Epidermal melanocyte (primary cell): ENCODE measurements around the gene AMOTL1.
"Not testable (repeated sequence)": the region's sequence is repeated elsewhere in the genome, so short reads cannot be mapped to it uniquely, and the experiment has no call there.

Source experiments
- DNase-seq: peaks from one replicate; pipeline ENCODE4 v3.0.0; 2011; ENCODE audit warnings: low spot score; ENCODE audit not compliant: insufficient read length

AMOTL1 gene

DNA sequence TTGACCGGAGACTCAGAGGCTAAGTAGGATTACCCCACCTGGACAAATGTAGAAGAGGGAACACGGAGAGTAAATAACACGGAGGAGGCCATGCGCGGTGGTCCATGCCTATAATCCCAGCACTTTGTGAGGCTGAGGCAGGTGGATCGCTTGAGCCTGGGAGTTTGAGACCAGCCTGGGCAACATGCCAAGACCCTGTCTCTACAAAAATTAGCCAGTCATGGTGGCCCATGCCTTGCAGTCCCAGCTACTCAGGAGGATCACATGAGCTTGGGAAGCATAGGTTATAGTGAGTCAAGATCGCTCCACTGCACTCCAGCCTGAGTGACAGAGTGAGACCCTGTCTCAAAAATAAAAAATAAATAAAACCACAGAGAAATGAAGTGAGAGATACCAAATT, 53.9 kb downstream of the AMOTL1 start:
- DNase-seq = no peak

DNA sequence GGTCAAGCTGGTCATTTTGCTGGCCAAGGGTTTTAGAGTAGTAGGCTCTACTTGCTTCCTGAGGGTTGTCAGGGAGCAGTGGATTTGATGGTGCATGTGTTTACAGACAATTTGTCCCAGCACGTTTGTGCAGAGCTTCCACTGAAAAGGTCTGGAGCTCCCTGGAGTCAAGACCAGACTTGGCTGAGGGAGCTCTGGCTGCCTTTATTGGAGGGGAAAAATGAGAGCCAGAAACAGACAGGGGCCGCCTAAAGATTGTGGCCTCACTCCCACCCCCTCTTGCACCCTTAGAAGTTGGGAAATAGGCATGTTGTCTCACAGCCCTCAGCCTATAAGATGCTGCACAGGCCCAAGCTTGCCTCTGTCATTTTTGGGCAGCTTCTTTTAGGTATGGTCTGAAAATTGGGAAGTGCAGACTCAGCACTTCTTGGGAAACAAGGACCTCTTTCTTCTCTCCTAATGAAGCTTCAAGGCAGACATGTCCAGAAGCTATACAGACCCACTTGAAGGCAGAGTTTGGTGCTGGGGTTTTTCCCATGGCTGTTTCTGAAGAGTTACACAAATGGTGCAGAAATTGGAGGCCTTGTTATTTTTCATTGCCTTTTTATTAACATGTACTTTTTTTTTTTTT, 55.1 kb downstream of the AMOTL1 start:
- DNase-seq = no peak

DNA sequence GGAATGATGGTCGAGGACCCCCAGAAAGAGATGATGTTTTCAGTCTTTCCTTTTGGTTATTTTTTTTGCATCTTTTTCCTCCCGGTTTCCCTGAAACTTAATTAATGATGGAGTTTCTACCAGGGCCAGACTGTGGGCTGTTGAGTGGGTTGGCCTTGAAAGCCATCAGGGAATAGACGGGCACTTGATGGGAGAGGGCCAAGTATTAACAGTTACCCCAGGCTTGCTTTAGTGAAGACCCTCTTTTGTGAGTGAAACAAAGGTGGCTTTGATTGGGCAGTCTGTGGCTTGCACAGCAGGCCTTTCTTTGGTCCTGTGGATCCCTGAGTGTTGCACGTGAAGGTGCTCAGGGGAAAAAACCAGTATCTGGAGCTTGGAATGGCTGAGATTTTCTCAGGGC, 56.9 kb downstream of the AMOTL1 start:
- DNase-seq = no peak

DNA sequence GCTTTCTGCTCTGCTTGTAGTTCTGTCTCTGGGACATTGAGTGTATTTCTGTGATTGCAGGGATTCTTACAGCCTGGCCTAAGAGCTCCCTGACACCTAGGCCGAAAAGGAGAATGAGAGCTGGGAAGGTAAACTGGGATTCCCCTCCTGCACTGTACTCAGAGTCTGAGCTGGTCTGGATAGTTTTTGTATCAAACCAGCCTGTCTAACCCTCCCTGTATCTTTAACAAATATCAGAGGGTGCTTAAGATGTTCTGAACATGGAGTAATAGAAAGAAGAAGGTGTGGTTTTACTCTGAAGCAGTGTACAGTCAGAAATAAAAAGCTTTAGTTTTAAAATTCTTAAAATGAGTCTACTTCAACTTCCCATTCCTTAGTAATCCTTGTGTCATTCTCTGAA, 57.3 kb downstream of the AMOTL1 start:
- DNase-seq = no peak

DNA sequence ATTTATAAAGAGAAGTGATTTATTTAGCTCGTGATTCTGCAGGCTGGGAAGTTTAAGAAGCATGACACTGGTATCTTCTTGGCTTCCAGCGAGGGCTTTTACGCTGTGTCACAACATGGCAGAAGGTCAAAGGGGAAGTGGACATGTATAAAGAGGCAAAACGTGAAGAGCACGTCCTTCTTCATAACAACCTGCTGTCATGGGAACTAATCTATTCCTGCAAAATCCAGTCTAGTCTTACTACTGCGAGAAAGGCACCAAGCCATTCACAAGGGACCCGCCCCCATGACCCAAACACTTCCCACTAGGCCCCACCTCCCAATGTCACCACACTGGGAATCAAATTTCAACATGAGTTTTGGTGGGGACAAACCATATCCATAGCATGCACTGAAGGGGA, 58.3 kb downstream of the AMOTL1 start:
- DNase-seq = no peak

DNA sequence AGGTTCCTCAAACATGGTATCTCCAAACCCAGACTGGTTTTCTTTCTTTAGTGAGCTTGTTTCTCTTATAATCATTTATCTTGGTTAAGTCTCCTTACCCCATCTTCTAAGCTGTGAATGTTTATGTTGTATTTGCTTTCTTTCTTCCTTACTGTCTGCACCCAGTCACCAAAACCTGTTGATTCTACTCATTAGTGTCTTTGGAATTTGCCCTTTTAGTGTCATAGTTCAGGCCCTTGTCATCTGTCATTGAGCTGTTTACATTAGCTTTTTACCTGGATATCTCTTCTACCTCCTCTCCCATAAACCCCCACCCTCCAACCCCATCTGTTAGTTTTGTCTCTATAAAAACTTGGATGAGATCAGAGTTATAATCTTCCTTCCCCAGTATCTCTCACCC, 59.9 kb downstream of the AMOTL1 start:
- DNase-seq = no peak

DNA sequence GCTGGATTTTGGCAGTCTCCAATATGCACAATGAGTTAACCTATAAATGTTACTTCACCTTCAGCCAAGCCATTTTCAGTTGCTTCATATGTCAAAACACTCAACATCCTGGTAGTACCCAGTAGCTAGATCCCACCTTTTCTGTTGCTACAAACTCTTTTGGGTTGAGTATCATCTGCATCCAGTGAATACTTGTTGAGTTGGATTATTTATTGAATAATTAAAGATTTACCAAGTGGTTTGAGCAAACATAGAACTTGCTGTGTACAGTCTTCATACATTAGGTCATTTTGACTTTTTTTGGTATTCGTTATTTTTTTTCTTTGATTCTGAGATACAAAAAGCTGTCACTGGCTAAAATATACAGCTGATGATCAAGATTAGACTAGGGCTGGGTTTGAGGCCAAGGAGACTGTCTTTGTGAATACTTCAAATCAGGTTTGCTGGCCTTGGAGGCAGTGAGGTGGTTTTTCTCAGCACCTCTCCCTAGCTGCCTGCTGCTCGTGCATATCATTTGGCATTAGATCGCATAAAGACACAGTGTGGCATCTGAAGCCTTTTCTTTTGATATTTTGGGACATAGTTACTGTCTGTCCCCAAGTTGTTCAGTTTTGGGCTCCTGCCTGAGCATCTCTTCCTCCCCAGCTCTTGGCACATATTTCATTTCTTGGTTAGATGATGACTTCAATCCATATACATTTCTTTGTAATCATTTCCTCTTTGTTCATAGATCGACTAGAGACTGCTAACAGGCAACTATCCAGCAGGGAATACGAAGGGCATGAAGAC, 62.8 kb downstream of the AMOTL1 start:
- DNase-seq = no peak

DNA sequence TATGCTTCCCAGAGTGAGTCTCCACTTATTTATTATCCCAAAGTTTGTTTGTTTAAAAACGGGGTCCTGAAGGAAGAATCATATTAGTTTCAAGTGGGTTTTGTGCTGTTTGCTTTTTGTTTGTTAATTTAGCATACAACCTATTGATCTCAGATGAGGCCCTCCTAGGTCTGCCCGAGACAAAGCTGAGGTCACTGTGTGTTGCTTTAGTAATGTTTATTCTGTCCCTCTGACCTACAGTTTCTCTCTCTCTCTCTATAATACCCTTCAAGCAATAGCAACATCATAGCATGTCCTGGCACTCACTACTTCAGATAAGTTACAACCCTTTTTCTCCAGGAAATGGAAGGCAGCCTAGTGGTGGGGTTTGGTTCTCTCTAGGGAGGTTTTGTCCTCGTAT, 63.4 kb downstream of the AMOTL1 start:
- DNase-seq = no peak

DNA sequence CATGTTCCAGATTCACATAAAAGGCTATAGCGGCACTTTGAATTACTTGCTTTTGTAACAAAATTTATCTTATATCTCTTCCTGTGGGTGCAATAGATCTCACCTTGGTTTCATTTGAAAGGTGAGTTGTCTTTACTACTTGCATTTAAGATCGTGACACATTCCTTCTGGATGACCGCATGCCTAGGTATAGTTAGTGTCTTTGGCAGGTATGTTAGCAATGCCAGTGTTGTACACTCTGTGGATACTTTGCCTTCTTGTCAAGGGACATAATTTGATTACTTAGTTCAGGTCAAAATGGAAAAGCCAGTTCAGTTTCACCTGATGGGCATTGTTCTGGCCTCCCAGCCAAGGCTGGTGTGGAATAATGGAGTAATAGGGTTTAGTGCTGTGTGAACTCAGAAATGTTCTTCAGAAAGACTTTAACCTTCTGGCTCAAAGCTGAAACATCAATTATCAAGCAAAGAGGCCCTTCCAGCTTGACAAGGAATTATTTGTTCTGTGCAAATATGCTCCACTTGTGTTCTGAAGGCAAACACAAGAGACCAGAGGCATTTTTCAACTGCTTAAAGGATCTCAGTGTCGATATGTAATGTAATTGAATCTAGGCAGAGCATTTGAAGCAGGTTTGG, 64.6 kb downstream of the AMOTL1 start:
- peak; percentile 42 for DNase-seq

DNA sequence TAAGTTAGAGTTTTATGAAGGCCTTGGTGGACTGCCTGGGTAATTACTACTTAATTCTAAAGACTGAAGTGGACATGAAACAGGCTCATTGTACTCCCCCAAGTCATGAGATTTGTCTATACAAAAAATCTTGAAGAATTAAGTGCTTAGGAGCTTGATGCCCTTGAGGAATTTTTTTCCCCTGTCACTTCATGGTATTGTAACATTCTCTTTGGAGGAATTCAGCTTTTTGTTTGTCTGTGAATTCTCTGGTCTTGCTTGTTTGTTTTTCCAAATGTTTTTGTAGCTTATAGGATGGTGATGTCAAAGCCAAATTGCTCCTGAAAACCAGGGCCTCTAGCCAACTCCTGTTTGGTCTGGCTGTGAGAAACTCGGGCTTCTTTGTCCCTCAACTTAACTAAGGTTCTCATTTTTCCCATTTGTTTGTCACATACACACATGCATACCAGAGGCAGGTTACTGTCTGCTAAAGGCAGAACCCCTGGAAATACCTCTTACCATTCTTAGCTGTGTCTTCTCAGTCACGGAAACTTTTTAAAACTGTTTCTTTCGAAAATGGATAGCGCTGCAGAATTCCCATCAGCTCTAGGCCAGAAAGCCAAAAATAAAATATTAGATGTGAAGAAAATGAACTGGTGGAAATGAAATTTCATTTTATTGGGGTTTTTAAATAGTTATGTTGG, 66.9 kb downstream of the AMOTL1 start:
- peak; percentile 67 for DNase-seq

DNA sequence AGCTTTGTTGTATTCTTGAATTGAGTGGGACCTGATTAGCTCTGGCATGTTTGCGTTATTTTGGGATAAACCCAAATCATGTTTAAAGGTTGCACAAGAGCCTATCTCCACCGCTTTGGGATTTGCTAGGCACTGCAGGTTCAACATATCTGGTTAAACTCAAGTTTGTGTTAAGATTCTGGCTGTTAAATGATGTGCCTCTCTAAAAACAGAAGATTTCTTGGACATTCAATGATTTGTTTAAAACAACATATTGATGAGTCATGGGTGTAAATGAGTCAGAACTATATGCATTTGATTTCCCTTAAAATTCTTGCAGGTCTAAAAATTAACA, 67.4 kb downstream of the AMOTL1 start:
- DNase-seq = no peak

DNA sequence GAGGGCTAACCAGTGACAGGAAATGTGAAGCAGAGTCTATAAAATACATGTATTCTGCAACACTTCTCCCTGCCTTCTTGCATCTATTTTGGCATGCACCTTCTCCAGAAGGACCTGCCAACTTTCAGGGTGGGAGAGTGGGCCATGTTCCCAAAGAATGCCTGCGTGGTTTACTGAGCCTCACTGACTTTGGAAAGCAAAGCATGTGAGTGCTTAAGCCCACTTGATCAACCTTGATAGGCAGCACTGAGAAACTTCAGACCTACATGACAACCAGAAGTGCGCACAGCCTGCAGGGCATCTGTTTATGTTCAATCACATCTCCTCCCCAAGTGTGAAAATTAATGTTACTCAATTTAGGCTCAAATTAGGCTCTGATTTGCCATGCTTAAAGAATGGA, 69.2 kb downstream of the AMOTL1 start:
- no peak for DNase-seq

DNA sequence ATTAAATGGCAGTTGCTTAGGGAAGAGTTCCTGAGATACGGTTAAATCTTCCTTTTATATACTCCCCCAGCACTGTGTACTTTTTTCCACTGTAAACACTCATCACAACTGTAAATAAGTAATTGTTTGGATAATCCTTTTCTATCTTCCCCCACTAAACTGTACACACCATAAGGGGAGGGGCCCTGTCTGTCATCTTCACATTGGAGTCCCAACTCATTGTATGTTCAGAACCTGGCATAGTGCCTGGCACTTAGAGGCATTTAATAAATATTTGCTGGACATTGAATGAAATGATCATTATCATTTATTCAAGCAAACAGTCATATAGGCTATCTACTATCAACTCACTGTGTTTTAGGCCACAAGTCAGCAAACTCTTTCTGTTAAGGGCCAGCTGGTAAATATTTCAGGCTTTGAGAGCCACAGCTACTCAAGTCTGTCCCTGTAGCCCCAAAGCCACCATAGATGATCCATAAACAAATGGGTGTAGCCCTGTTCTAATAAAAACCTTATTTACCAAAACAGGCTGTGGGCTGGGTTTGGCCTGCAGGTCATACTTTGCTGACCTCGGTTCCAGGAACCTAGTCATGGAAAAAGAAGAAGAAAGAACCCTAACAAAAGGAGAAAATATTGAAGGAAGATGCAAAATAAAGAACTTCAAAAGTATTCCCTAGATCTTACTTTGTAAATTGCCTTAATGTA, 70.0 kb downstream of the AMOTL1 start:
- no peak for DNase-seq

DNA sequence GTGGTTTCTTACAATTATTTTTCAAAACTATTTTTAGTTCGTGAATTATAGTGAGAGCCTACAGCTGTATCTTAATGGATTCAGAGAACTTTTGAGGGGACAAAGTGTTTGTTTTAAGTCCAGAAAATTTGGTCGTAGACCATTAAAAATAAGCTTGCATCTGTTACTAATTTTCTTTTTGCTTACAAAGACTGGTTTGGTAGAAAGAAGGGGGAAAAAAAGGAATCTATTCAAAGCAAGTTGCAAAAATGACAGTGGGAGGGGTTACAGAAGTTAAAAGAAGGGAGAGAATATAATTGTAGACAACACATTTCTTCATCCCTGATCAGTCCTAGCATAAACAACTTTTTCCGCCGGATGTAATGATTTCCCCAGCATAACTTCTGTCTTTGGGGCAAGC, 72.1 kb downstream of the AMOTL1 start:
- no peak for DNase-seq

DNA sequence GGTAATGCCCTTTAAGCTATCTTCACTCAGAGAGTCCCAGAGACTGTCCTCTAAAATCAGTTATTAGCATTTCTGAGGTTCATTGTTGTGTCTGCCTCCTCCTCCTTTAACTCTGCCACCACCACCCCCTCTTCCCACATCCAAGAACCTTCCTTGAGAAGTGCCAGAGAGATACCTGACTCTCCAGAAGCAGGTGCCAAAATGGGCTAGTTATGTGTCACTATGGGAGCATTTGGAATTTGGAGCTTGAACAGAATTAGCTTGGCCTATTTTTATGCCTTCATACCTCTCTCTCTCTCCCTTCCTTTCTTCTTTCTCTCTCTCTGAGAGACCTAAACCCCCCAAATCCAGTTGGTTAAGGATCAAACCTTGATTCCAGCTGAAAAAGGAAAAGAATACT, 75.9 kb downstream of the AMOTL1 start:
- no peak for DNase-seq

DNA sequence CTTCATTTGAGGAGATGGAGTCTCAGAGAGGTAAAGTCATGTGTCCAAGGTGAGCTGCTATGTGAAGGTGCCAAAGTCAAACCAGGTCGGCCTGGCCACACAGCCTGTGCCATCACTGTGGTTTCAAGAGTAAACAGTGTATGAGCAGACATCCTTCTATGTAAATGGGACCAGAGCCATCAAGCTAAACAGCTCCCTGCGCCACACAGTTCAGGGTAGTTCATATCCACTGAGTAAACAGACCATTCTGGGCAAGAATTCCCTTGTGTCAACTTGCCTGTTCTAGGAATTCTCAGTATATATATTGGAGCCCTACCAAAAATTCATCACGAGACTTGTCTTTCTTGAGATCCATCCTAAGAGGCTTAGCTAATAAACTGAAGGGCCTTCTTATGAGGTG, 77.5 kb downstream of the AMOTL1 start:
- DNase-seq = no peak

DNA sequence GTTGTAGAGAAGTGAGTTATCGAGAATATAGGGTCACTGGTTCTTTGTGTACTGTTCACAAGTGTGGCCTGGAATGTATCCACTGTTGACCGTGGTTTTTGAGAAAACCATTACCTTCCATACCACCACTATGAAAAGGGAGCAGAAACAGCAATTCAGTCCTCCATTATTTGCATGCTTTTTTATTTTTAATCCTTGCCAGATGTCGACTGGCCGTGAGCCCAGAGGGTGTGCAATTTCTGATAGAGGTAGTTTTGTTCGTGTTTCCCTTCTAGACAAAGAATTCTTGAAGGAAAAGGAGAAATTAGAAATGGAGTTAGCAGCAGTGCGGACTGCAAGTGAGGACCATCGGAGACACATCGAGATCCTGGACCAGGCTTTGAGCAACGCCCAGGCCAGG, 81.7 kb downstream of the AMOTL1 start:
- DNase-seq = no peak

DNA sequence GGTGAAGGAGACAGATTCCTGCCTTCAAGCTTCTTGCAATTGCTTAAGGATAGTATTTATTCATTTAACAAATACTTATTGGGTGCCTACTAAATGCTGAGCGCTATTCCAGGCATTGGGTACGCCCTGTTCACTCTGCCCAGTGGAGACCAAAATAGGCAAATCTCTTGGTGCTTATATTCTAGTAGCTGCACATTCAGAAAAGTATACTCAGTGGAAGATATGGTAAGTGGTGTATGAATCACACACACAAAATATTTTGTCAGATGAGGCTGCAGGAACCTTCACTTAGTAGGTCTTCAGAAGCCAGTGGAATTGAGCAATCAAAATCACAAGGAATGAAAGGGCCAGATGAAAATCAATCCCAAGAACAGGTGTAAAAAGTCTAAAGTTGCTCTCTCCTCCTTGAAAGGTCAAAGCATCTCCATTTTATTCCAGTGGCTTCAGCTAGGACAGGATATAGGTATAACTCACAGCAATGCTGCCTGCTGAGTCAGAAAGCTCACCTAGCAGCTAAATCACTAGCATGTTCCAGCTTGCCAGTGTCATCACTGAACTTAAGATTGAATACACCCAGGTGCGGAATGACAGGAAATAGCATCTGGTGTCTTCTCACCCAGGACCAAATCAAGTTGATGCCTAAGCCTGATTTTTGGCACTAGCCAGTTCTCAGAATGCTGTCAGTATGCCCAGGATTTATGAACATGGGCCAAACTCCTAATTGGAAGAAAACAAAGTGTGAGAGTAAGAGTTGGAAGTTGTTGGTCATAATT, 83.9 kb downstream of the AMOTL1 start:
- DNase-seq = no peak

DNA sequence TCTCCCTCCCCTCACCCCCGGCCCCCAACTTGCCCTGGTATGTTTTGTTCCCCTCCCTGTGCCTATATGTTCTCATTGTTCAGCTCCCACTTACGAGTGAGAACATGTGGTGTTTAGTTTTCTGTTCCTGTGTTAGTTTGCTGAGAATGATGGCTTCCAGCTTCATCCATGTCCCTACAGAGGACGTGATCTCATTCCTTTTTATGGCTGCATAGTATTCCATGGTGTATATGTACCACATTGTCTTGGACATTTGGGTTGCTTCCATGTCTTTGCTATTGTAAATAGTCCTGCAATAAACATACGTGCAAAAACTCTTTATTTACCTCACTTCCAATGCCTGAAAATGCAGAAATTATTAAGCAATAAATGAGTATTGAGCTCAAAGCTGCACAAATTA, 85.1 kb downstream of the AMOTL1 start:
- not testable (repeated sequence) for DNase-seq

DNA sequence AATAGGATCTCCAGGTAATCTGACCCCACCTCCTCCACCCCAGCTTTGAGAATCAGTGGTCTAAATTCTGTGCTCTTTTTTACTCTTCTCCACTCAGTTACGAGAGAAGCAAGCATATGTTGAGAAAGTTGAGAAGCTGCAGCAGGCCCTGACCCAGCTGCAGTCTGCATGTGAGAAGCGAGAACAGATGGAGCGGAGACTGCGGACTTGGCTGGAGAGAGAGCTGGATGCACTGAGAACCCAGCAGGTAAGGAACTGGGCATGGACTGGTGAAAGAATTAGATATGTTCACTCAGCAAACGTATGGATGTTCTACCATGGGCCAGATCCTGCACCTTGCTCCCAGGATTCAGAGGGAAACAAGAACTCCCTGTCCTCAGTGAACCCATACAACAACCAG, 85.7 kb downstream of the AMOTL1 start:
- DNase-seq = no peak
